OCI-LY1 (cell line): ENCODE results near the gene CETP.

ENCODE experiments used
- H2AFZ ChIP-seq: fragments of 200-600 bp; sonication (generic), shearing (Covaris generic); 2 replicates; pipeline ENCODE4 v1.6.0; 2014; ENCODE audit warnings: antibody characterized with exemption, mild to moderate bottlenecking, low read length
- H3F3A ChIP-seq: fragments of 200-600 bp; sonication (generic), shearing (Covaris generic); 2 replicates; pipeline ENCODE4 v1.6.0; 2014; ENCODE audit warnings: mild to moderate bottlenecking, antibody characterized with exemption, low read length, moderate library complexity; ENCODE audit not compliant: insufficient read depth
- H3K27ac ChIP-seq: fragments of 200-600 bp; sonication (generic); 2 replicates; pipeline ENCODE4 v1.5.1; 2014; ENCODE audit warnings: low read length, mixed run types, mild to moderate bottlenecking, low read depth; ENCODE audit not compliant: poor library complexity, severe bottlenecking
- H3K27me3 ChIP-seq: fragments of 200-600 bp; sonication (generic); 2 replicates; pipeline ENCODE4 v1.6.0; 2014; ENCODE audit warnings: antibody characterized with exemption, mild to moderate bottlenecking, low read length, moderate library complexity; ENCODE audit not compliant: insufficient read depth
- H3K36me3 ChIP-seq: fragments of 200-600 bp; sonication (generic); 2 replicates; pipeline ENCODE4 v1.6.1; 2014; ENCODE audit warnings: mild to moderate bottlenecking, antibody characterized with exemption, low read length, moderate library complexity, mixed read lengths; ENCODE audit not compliant: insufficient read depth
- H3K4me1 ChIP-seq: fragments of 200-600 bp; sonication (generic); 2 replicates; pipeline ENCODE4 v1.5.1; 2014; ENCODE audit warnings: mild to moderate bottlenecking, low read length, moderate library complexity; ENCODE audit not compliant: insufficient read depth, severe bottlenecking
- H3K4me2 ChIP-seq: fragments of 200-600 bp; sonication (generic), shearing (Covaris generic); 2 replicates; pipeline ENCODE4 v1.6.1; 2014; ENCODE audit warnings: low read length
- H3K4me3 ChIP-seq: fragments of 200-600 bp; sonication (generic); 2 replicates; pipeline ENCODE4 v1.5.1; 2014; ENCODE audit warnings: low read length, low read depth, mild to moderate bottlenecking, mixed read lengths; ENCODE audit not compliant: poor library complexity, severe bottlenecking
- H3K79me2 ChIP-seq: fragments of 200-600 bp; shearing (Covaris generic); 2 replicates; pipeline ENCODE4 v1.6.1; 2016; ENCODE audit warnings: mixed run types, low read length, mixed read lengths; ENCODE audit not compliant: insufficient read depth
- H3K9ac ChIP-seq: fragments of 200-600 bp; sonication (generic), shearing (Covaris generic); 2 replicates; pipeline ENCODE4 v1.6.1; 2014; ENCODE audit warnings: mild to moderate bottlenecking, low read length, mixed read lengths
- H3K9me2 ChIP-seq: fragments of 200-600 bp; sonication (generic), shearing (Covaris generic); 2 replicates; pipeline ENCODE4 v1.6.1; 2014; ENCODE audit warnings: low read depth, mild to moderate bottlenecking, low read length, mixed read lengths
- H3K9me3 ChIP-seq: fragments of 200-600 bp; shearing (Covaris generic); 2 replicates; pipeline ENCODE4 v1.6.1; 2014; ENCODE audit warnings: low read length, mixed read lengths
- H4K20me1 ChIP-seq: fragments of 200-600 bp; sonication (generic), shearing (Covaris generic); 2 replicates; pipeline ENCODE4 v1.6.0; 2016; ENCODE audit warnings: mild to moderate bottlenecking, low read length; ENCODE audit not compliant: insufficient read depth
- EZH2 ChIP-seq: fragments of 200-600 bp; sonication (generic), shearing (Covaris generic); IDR thresholded peaks from 2 replicates; pipeline ENCODE4 v1.8.0; 2017; ENCODE audit warnings: borderline replicate concordance, mixed run types, mild to moderate bottlenecking, antibody characterized with exemption, low read length, moderate library complexity, mixed read lengths
- TF ChIP-seq, protein P1 (sequence below): fragments of 200-600 bp; sonication (generic), shearing (Covaris generic); IDR thresholded peaks from 2 replicates; pipeline ENCODE4 v1.5.1; 2017; ENCODE audit warnings: mild to moderate bottlenecking, antibody characterized with exemption, low read length, moderate library complexity, mixed read lengths

The CETP gene

GRCh38 chr16:56936491-56936890 is 25.3 kb upstream of the CETP start:
- Histone ChIP-seq H3K9me3 (no peaks in the 10 kb centered on the region), H3K36me3 (peaks cover 88% of the 10 kb centered on the region), H3K9me2 (no peaks in the 10 kb centered on the region), H3K79me2 (peaks cover 35% of the 10 kb centered on the region), H3K27me3 (no peaks in the 10 kb centered on the region), H3K9ac (no peak overlapping the region), H3K4me1 (peaks cover 81% of the 10 kb centered on the region), H2AFZ (no peak overlapping the region), H3K4me2 (peak overlapping the region; percentile 97; the same call in 1 of the 2 replicates), H3K27ac (no peak overlapping the region), H4K20me1 (no peaks in the 10 kb centered on the region), H3F3A (no peaks in the 10 kb centered on the region), H3K4me3 (no peak overlapping the region)
- TF ChIP-seq, protein P1, sequence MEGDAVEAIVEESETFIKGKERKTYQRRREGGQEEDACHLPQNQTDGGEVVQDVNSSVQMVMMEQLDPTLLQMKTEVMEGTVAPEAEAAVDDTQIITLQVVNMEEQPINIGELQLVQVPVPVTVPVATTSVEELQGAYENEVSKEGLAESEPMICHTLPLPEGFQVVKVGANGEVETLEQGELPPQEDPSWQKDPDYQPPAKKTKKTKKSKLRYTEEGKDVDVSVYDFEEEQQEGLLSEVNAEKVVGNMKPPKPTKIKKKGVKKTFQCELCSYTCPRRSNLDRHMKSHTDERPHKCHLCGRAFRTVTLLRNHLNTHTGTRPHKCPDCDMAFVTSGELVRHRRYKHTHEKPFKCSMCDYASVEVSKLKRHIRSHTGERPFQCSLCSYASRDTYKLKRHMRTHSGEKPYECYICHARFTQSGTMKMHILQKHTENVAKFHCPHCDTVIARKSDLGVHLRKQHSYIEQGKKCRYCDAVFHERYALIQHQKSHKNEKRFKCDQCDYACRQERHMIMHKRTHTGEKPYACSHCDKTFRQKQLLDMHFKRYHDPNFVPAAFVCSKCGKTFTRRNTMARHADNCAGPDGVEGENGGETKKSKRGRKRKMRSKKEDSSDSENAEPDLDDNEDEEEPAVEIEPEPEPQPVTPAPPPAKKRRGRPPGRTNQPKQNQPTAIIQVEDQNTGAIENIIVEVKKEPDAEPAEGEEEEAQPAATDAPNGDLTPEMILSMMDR, result no peak
- no peak for TF ChIP-seq EZH2

- peaks cover 35% of the 10 kb centered on the region for H3K79me2 ChIP-seq
- no peak overlapping the region for H3K4me2 ChIP-seq
- no peaks in the 10 kb centered on the region for H3F3A ChIP-seq
- H3K4me1 ChIP-seq, result peaks cover 78% of the 10 kb centered on the region
- no peak for TF ChIP-seq EZH2
- TF ChIP-seq, protein P1, result no peak
- H3K36me3 ChIP-seq, result peaks cover 92% of the 10 kb centered on the region
- H3K4me3 ChIP-seq, result no peak overlapping the region
- H2AFZ ChIP-seq, result no peak overlapping the region
- H3K9ac ChIP-seq, result no peak overlapping the region
- H3K27ac ChIP-seq, result no peak overlapping the region
- no peaks in the 10 kb centered on the region for H4K20me1 ChIP-seq
- H3K9me2 ChIP-seq, result no peaks in the 10 kb centered on the region
- H3K9me3 ChIP-seq, result no peaks in the 10 kb centered on the region
- no peaks in the 10 kb centered on the region for H3K27me3 ChIP-seq
These were observed 24.8 kb upstream of the CETP start for GRCh38 chr16:56936950-56937349.

- peak overlapping the region; percentile 31 for H3K4me2 ChIP-seq
- no peak overlapping the region; the same call in 1 of the 2 replicates for H3K9ac ChIP-seq
- no peak overlapping the region for H2AFZ ChIP-seq
- no peaks in the 10 kb centered on the region for H4K20me1 ChIP-seq
- no peaks in the 10 kb centered on the region for H3F3A ChIP-seq
- H3K79me2 ChIP-seq, result peaks cover 19% of the 10 kb centered on the region
- no peaks in the 10 kb centered on the region for H3K27me3 ChIP-seq
- H3K4me3 ChIP-seq, result no peak overlapping the region
- peaks cover 73% of the 10 kb centered on the region for H3K4me1 ChIP-seq
- H3K36me3 ChIP-seq, result peaks cover 96% of the 10 kb centered on the region
- H3K27ac ChIP-seq, result peak overlapping the region; percentile 76
- no peaks in the 10 kb centered on the region for H3K9me3 ChIP-seq
- TF ChIP-seq, protein P1, result no peak
- no peak for TF ChIP-seq EZH2
- H3K9me2 ChIP-seq, result no peaks in the 10 kb centered on the region
These were observed 22.9 kb upstream of the CETP start for GRCh38 chr16:56938664-56939513.
